Suprapubic skin (tissue), 4 donors: ENCODE measurements around the gene LSM6. TPM values are rescaled to one million over a fixed set of nuclear protein-coding genes. Genes with fewer than 3 reads are reported as not detected.

ENCODE experiments used
- DNase-seq, 2 donors: peaks; one replicate each; pipeline ENCODE4 v3.0.0-alpha.2; 2019; ENCODE audit warnings: low spot score in 2 of 2
- H3K27ac ChIP-seq: fragments of 200-600 bp; sonication (generic); one replicate; pipeline ENCODE4 v1.5.1; 2019
- H3K27me3 ChIP-seq: fragments of 200-600 bp; sonication (generic); one replicate; pipeline ENCODE4 v1.5.1; 2019
- H3K36me3 ChIP-seq: fragments of 200-600 bp; sonication (generic); one replicate; pipeline ENCODE4 v1.5.1; 2019
- H3K4me1 ChIP-seq: fragments of 200-600 bp; sonication (generic); one replicate; pipeline ENCODE4 v1.5.1; 2019
- H3K4me3 ChIP-seq: fragments of 200-600 bp; sonication (generic); one replicate; pipeline ENCODE4 v1.5.1; 2019; ENCODE audit warnings: mild to moderate bottlenecking
- H3K9me3 ChIP-seq: fragments of 200-600 bp; sonication (generic); one replicate; pipeline ENCODE4 v1.5.1; 2019
- CTCF ChIP-seq, 2 donors: fragments of 200-600 bp in 1 of 2; fragments of 450-650 bp in 1 of 2; sonication (generic) in 1 of 2; IDR thresholded peaks; one replicate each; pipeline ENCODE4 v1.5.1; 2016 to 2019; ENCODE audit warnings: antibody characterized with exemption in 2 of 2, mild to moderate bottlenecking in 1 of 2, moderate library complexity in 1 of 2
- EP300 ChIP-seq: sonication (generic); formaldehyde crosslinking; IDR thresholded peaks from one replicate; pipeline ENCODE4 v1.6.1; 2017; ENCODE audit warnings: antibody characterized with exemption
- POLR2A ChIP-seq, 2 donors: fragments of 450-650 bp; IDR thresholded peaks; one replicate each; pipeline ENCODE4 v1.6.1; 2017; ENCODE audit warnings: antibody characterized with exemption in 2 of 2, mild to moderate bottlenecking in 2 of 2, moderate library complexity in 2 of 2
- POLR2AphosphoS5 ChIP-seq, 3 donors: sonication (generic); formaldehyde crosslinking; IDR thresholded peaks; one replicate each; pipeline ENCODE4 v1.6.1; 2017; ENCODE audit warnings: antibody characterized with exemption in 3 of 3
- WGBS: methylation state at CpG from one replicate; pipeline ENCODE4 v1.1.5; 2018; 5-methylcytosine and 5-hydroxymethylcytosine counted together
- total RNA-seq, 4 donors: library from RNA; depleted of rRNA; stranded (reverse); fragments of >200 nt; gene quantifications; one replicate each; pipeline ENCODE4 v1.1.0, GENCODE V29; 2016

The LSM6 gene
- total RNA-seq, 4 donors from 2014 or later: 14.7 to 30.2 (median 25.2) TPM

GRCh38 chr4:146186041-146186440 is 10.5 kb downstream of the LSM6 start:
- Histone ChIP-seq H3K4me3 (no peak overlapping the region), H3K27me3 (no peaks in the 10 kb centered on the region), H3K4me1 (peaks cover under 1% of the 10 kb centered on the region), H3K36me3 (peaks cover 61% of the 10 kb centered on the region), H3K9me3 (no peaks in the 10 kb centered on the region), H3K27ac (no peak overlapping the region)
- no peak for TF ChIP-seq POLR2A (IDR thresholded peaks at IDR 0.05)
- TF ChIP-seq EP300: no peak
- no peak for TF ChIP-seq CTCF (IDR thresholded peaks at IDR 0.05)
- no peak for TF ChIP-seq POLR2AphosphoS5 (IDR thresholded peaks at IDR 0.05)
- no peak for DNase-seq
- 90% methylated on average over 4 of the region's 4 CpGs for WGBS

GRCh38 chr4:146186596-146186995 is 11.1 kb downstream of the LSM6 start:
- TF ChIP-seq CTCF (IDR thresholded peaks at IDR 0.05) (no peak), POLR2AphosphoS5 (IDR thresholded peaks at IDR 0.05) (no peak), POLR2A (IDR thresholded peaks at IDR 0.05) (no peak), EP300 (no peak)
- Histone ChIP-seq H3K27ac (no peak overlapping the region), H3K27me3 (no peaks in the 10 kb centered on the region), H3K9me3 (no peaks in the 10 kb centered on the region), H3K4me1 (peaks cover 5% of the 10 kb centered on the region), H3K4me3 (no peak overlapping the region), H3K36me3 (peaks cover 61% of the 10 kb centered on the region)
- WGBS: 87% methylated on average over 3 of the region's 3 CpGs
- DNase-seq: no peak

GRCh38 chr4:146190456-146190855 is 14.9 kb downstream of the LSM6 start:
- Histone ChIP-seq H3K36me3 (peaks cover 50% of the 10 kb centered on the region), H3K4me3 (no peak overlapping the region), H3K4me1 (peaks cover 11% of the 10 kb centered on the region), H3K27ac (no peak overlapping the region), H3K9me3 (no peaks in the 10 kb centered on the region), H3K27me3 (no peaks in the 10 kb centered on the region)
- no peak for DNase-seq
- 94% methylated on average over 2 of the region's 2 CpGs for WGBS
- TF ChIP-seq POLR2AphosphoS5 (IDR thresholded peaks at IDR 0.05) (no peak), CTCF (IDR thresholded peaks at IDR 0.05) (no peak), EP300 (no peak), POLR2A (IDR thresholded peaks at IDR 0.05) (no peak)

- no peak for DNase-seq
- H3K4me1 ChIP-seq: peaks cover 11% of the 10 kb centered on the region
- WGBS: 68% methylated on average over 9 of the region's 9 CpGs
- H3K36me3 ChIP-seq: peaks cover 37% of the 10 kb centered on the region
- no peaks in the 10 kb centered on the region for H3K27me3 ChIP-seq
- TF ChIP-seq POLR2AphosphoS5 (IDR thresholded peaks at IDR 0.05) (peak in 1 of 3 donors; percentile 15), POLR2A (IDR thresholded peaks at IDR 0.05) (no peak), CTCF (IDR thresholded peaks at IDR 0.05) (peak in 1 of 2 donors; percentile 15)
- H3K4me3 ChIP-seq: no peak overlapping the region
- H3K9me3 ChIP-seq: no peaks in the 10 kb centered on the region
- H3K27ac ChIP-seq: peak overlapping the region; percentile 79
These were observed 16.4 kb downstream of the LSM6 start for GRCh38 chr4:146191766-146192458.

GRCh38 chr4:146193628-146194027 is 18.1 kb downstream of the LSM6 start:
- Histone ChIP-seq H3K4me1 (peaks cover 11% of the 10 kb centered on the region), H3K36me3 (peaks cover 20% of the 10 kb centered on the region), H3K4me3 (no peak overlapping the region), H3K27ac (no peak overlapping the region), H3K27me3 (no peaks in the 10 kb centered on the region), H3K9me3 (no peaks in the 10 kb centered on the region)
- 89% methylated on average over 5 of the region's 5 CpGs for WGBS
- no peak for TF ChIP-seq POLR2AphosphoS5 (IDR thresholded peaks at IDR 0.05)
- no peak for TF ChIP-seq EP300
- TF ChIP-seq CTCF (IDR thresholded peaks at IDR 0.05): no peak
- TF ChIP-seq POLR2A (IDR thresholded peaks at IDR 0.05): no peak
- no peak for DNase-seq
